IgD-negative memory B cell (primary cell): ENCODE results near the gene MKI67. TPM values are rescaled to one million over a fixed set of nuclear protein-coding genes. Genes with fewer than 3 reads are reported as not detected.

Experiments
- H3K27ac Mint-ChIP-seq, 3 donors: one replicate each; pipeline ENCODE4 v1.8.0; 2020 to 2022; ENCODE audit warnings: mild to moderate bottlenecking in 3 of 3, mixed read lengths in 3 of 3, moderate library complexity in 1 of 3
- H3K27me3 Mint-ChIP-seq: one replicate; pipeline ENCODE4 v1.8.0; 2021; ENCODE audit warnings: mixed read lengths
- H3K36me3 Mint-ChIP-seq: one replicate; pipeline ENCODE4 v1.8.0; 2020; ENCODE audit warnings: mild to moderate bottlenecking, mixed read lengths
- H3K4me1 Mint-ChIP-seq, 3 donors: one replicate each; pipeline ENCODE4 v1.8.0; 2020 to 2022; ENCODE audit warnings: mixed read lengths in 3 of 3, mild to moderate bottlenecking in 1 of 3
- H3K4me3 Mint-ChIP-seq, 4 donors: one replicate each; pipeline ENCODE4 v1.8.0; 2020 to 2022; ENCODE audit warnings: mild to moderate bottlenecking in 4 of 4, mixed read lengths in 4 of 4, moderate library complexity in 3 of 4
- H3K9me3 Mint-ChIP-seq, 3 donors: one replicate each; pipeline ENCODE4 v1.8.0; 2020 to 2021; ENCODE audit warnings: mixed read lengths in 3 of 3, mild to moderate bottlenecking in 1 of 3
- polyA plus RNA-seq: library from polyadenylated mRNA; unstranded; fragments of 300-500 nt; fragmentation: Illumina TruSeq; gene quantifications from one replicate; pipeline ENCODE4 v1.2.3, GENCODE V29; 2021

MKI67 gene
- polyA plus RNA-seq, 1 donor from 2014 or later = 0.59 TPM

- no peak overlapping the region for H3K27ac Mint-ChIP-seq
- H3K27me3 Mint-ChIP-seq = no peaks in the 10 kb centered on the region
- no peaks in the 10 kb centered on the region for H3K9me3 Mint-ChIP-seq
- H3K36me3 Mint-ChIP-seq = peaks cover 5% of the 10 kb centered on the region
- H3K4me3 Mint-ChIP-seq = no peak overlapping the region
- H3K4me1 Mint-ChIP-seq = peaks cover 4 to 7% (median 5%) of the 10 kb centered on the region in 3 donors
These were observed 53.1 kb downstream of the MKI67 start for GRCh38 chr10:128072941-128073645.

GRCh38 chr10:128072046-128072445, 54.2 kb downstream of the MKI67 start:
- Mint-ChIP-seq H3K4me3 (no peak overlapping the region), H3K36me3 (peaks cover 5% of the 10 kb centered on the region), H3K27me3 (no peaks in the 10 kb centered on the region), H3K4me1 (peaks cover 5 to 9% (median 8%) of the 10 kb centered on the region in 3 donors), H3K27ac (no peak overlapping the region), H3K9me3 (no peaks in the 10 kb centered on the region)

GRCh38 chr10:128071417-128071782, 54.8 kb downstream of the MKI67 start:
- Mint-ChIP-seq H3K4me3 (no peak overlapping the region), H3K27me3 (no peaks in the 10 kb centered on the region), H3K4me1 (peaks cover 5 to 12% (median 12%) of the 10 kb centered on the region in 3 donors), H3K36me3 (peaks cover 5% of the 10 kb centered on the region), H3K9me3 (no peaks in the 10 kb centered on the region), H3K27ac (no peak overlapping the region)

- Mint-ChIP-seq H3K9me3 (no peaks in the 10 kb centered on the region), H3K4me3 (no peak overlapping the region), H3K27ac (no peak overlapping the region), H3K4me1 (peaks cover 5 to 15% (median 14%) of the 10 kb centered on the region in 3 donors), H3K36me3 (peaks cover 5% of the 10 kb centered on the region), H3K27me3 (no peaks in the 10 kb centered on the region)
These were observed 55.4 kb downstream of the MKI67 start for GRCh38 chr10:128070721-128071416.

- H3K27ac Mint-ChIP-seq = no peak overlapping the region
- no peaks in the 10 kb centered on the region for H3K27me3 Mint-ChIP-seq
- peaks cover 8 to 22% (median 19%) of the 10 kb centered on the region in 3 donors for H3K4me1 Mint-ChIP-seq
- no peak overlapping the region for H3K4me3 Mint-ChIP-seq
- no peaks in the 10 kb centered on the region for H3K9me3 Mint-ChIP-seq
- peaks cover 5% of the 10 kb centered on the region for H3K36me3 Mint-ChIP-seq
These were observed 56.1 kb downstream of the MKI67 start for GRCh38 chr10:128070161-128070560.

GRCh38 chr10:128069351-128070051, 56.7 kb downstream of the MKI67 start:
- Mint-ChIP-seq H3K27ac (peak overlapping the region in 2 of 3 donors; percentile 53 to 71), H3K4me1 (peaks cover 15 to 29% (median 26%) of the 10 kb centered on the region in 3 donors), H3K27me3 (no peaks in the 10 kb centered on the region), H3K36me3 (peaks cover 5% of the 10 kb centered on the region), H3K9me3 (no peaks in the 10 kb centered on the region), H3K4me3 (peak overlapping the region in 1 of 4 donors; percentile 39)

- Mint-ChIP-seq H3K9me3 (no peaks in the 10 kb centered on the region), H3K36me3 (peaks cover 1% of the 10 kb centered on the region), H3K4me1 (peaks cover 19 to 35% (median 33%) of the 10 kb centered on the region in 3 donors), H3K4me3 (peak overlapping the region in 1 of 4 donors; percentile 39), H3K27me3 (no peaks in the 10 kb centered on the region), H3K27ac (peak overlapping the region in 1 of 3 donors; percentile 71)
These were observed 57.6 kb downstream of the MKI67 start for GRCh38 chr10:128068398-128069285.

GRCh38 chr10:128067691-128068397, 58.4 kb downstream of the MKI67 start:
- no peak overlapping the region for H3K4me3 Mint-ChIP-seq
- no peaks in the 10 kb centered on the region for H3K27me3 Mint-ChIP-seq
- H3K4me1 Mint-ChIP-seq = peaks cover 27 to 43% (median 41%) of the 10 kb centered on the region in 3 donors
- H3K36me3 Mint-ChIP-seq = no peaks in the 10 kb centered on the region
- H3K9me3 Mint-ChIP-seq = no peaks in the 10 kb centered on the region
- H3K27ac Mint-ChIP-seq = no peak overlapping the region

GRCh38 chr10:128066870-128067382, 59.3 kb downstream of the MKI67 start:
- Mint-ChIP-seq H3K9me3 (no peaks in the 10 kb centered on the region), H3K4me1 (peaks cover 29 to 52% (median 42%) of the 10 kb centered on the region in 3 donors), H3K36me3 (no peaks in the 10 kb centered on the region), H3K4me3 (peak overlapping the region in 3 of 4 donors; percentile 10 to 35 (median 11)), H3K27ac (peak overlapping the region in 2 of 3 donors; percentile 45 to 64), H3K27me3 (no peaks in the 10 kb centered on the region)

GRCh38 chr10:128065881-128066534, 60.2 kb downstream of the MKI67 start:
- peak overlapping the region in 1 of 3 donors; percentile 92 for H3K27ac Mint-ChIP-seq
- no peaks in the 10 kb centered on the region for H3K27me3 Mint-ChIP-seq
- H3K36me3 Mint-ChIP-seq = no peaks in the 10 kb centered on the region
- H3K4me3 Mint-ChIP-seq = peak overlapping the region in 1 of 4 donors; percentile 29
- H3K4me1 Mint-ChIP-seq = peaks cover 29 to 53% (median 42%) of the 10 kb centered on the region in 3 donors
- H3K9me3 Mint-ChIP-seq = no peaks in the 10 kb centered on the region

- Mint-ChIP-seq H3K4me1 (peaks cover 29 to 59% (median 49%) of the 10 kb centered on the region in 3 donors), H3K36me3 (no peaks in the 10 kb centered on the region), H3K9me3 (no peaks in the 10 kb centered on the region), H3K4me3 (peak overlapping the region; percentile 67 to 93 (median 79)), H3K27me3 (no peaks in the 10 kb centered on the region), H3K27ac (peak overlapping the region; percentile 88 to 92 (median 90))
These were observed 61.1 kb downstream of the MKI67 start for GRCh38 chr10:128064970-128065580.

GRCh38 chr10:128064108-128064969, 61.9 kb downstream of the MKI67 start:
- H3K4me1 Mint-ChIP-seq = peaks cover 27 to 65% (median 51%) of the 10 kb centered on the region in 3 donors
- no peaks in the 10 kb centered on the region for H3K27me3 Mint-ChIP-seq
- peak overlapping the region; percentile 88 to 92 (median 90) for H3K27ac Mint-ChIP-seq

More at GRCh38 chr10:128064108-128064969, 61.9 kb downstream of the MKI67 start:
- H3K4me3 Mint-ChIP-seq = peak overlapping the region; percentile 67 to 93 (median 79)
- peaks cover 3% of the 10 kb centered on the region for H3K36me3 Mint-ChIP-seq
- no peaks in the 10 kb centered on the region for H3K9me3 Mint-ChIP-seq
